Spleen (tissue), 11 donors: ENCODE results near the gene TRPC6. TPM values are rescaled to one million over a fixed set of nuclear protein-coding genes. Genes with fewer than 3 reads are reported as not detected.

ENCODE experiments used
- DNase-seq: peaks from one replicate; pipeline ENCODE4 v3.0.0-alpha.2; 2020
- H3K27ac ChIP-seq, 8 donors: fragments of 200-600 bp; sonication (generic) in 7 of 8; 1 replicate in 4 of 8; 2 replicates in 4 of 8; pipeline versions ENCODE4 v1.5.0 to v1.8.0; 2016 to 2021; ENCODE audit warnings: inconsistent platforms in 4 of 8, mild to moderate bottlenecking in 4 of 8, moderate library complexity in 1 of 8
- H3K27me3 ChIP-seq, 7 donors: fragments of 200-600 bp; sonication (generic) in 6 of 7; replicated peaks in 1 of 7; 1 replicate in 4 of 7; 2 replicates in 3 of 7; pipeline versions ENCODE4 v1.5.0 to v1.8.0; 2016 to 2021; ENCODE audit warnings: inconsistent platforms in 3 of 7, mild to moderate bottlenecking in 1 of 7
- H3K36me3 ChIP-seq, 6 donors: fragments of 200-600 bp; sonication (generic) in 5 of 6; 1 replicate in 4 of 6; 2 replicates in 2 of 6; pipeline versions ENCODE4 v1.5.0 to v1.8.0; 2016 to 2021; ENCODE audit warnings: inconsistent platforms in 2 of 6
- H3K4me1 ChIP-seq, 6 donors: fragments of 200-600 bp; sonication (generic) in 5 of 6; 1 replicate in 3 of 6; 2 replicates in 3 of 6; pipeline versions ENCODE4 v1.5.0 to v1.8.0; 2016 to 2021; ENCODE audit warnings: inconsistent platforms in 3 of 6
- H3K4me3 ChIP-seq, 8 donors: fragments of 200-600 bp; sonication (generic) in 7 of 8; 1 replicate in 4 of 8; 2 replicates in 4 of 8; pipeline versions ENCODE4 v1.5.0 to v1.8.0; 2016 to 2021; ENCODE audit warnings: inconsistent platforms in 4 of 8, mild to moderate bottlenecking in 4 of 8, moderate library complexity in 2 of 8
- H3K9me3 ChIP-seq, 8 donors: fragments of 200-600 bp; sonication (generic) in 7 of 8; 1 replicate in 4 of 8; 2 replicates in 4 of 8; pipeline versions ENCODE4 v1.5.0 to v1.8.0; 2016 to 2021; ENCODE audit warnings: inconsistent platforms in 4 of 8
- POLR2A ChIP-seq, 3 donors: fragments of 450-650 bp; IDR thresholded peaks; one replicate each; pipeline ENCODE4 v1.5.1; 2017; ENCODE audit warnings: antibody characterized with exemption in 3 of 3, mild to moderate bottlenecking in 1 of 3
- POLR2AphosphoS5 ChIP-seq, 3 donors: sonication (generic); formaldehyde crosslinking; IDR thresholded peaks; one replicate each; pipeline ENCODE4 v1.5.1; 2017; ENCODE audit warnings: antibody characterized with exemption in 3 of 3
- WGBS, 5 donors: extraction: QIAGEN DNeasy Blood & Tissue Kit in 3 of 5; methylation state at CpG; one replicate each; pipeline versions ENCODE4 v1.1.5 to v1.1.7; 2013 to 2018; 5-methylcytosine and 5-hydroxymethylcytosine counted together
- intact Hi-C: fragments of 100-400 bp; cut with DNase I; formaldehyde crosslinking; loops from one replicate; pipeline ENCODE4 v1.15.0; 2023; ENCODE audit warnings: low total_unique reads
- polyA plus RNA-seq, 3 donors: library from polyadenylated mRNA; stranded (reverse); fragments of 200-250 nt; gene quantifications; one replicate each; pipeline ENCODE4 v1.2.1, GENCODE V29; 2013
- total RNA-seq, 7 donors: library from RNA; depleted of rRNA in 3 of 7; stranded (reverse); fragments of >200 nt in 3 of 7; fragmentation: NEBNext Ultra II Directional in 4 of 7; extraction: Animal tissue kit (Norgen Biotek cat#: 25700) in 4 of 7; gene quantifications; one replicate each; pipeline versions ENCODE4 v1.1.0 to v1.2.1, GENCODE V29; 2016 to 2021
- TF ChIP-seq, protein P1 (sequence below), 11 experiments: fragments of 200-600 bp in 7 of 11; fragments of 450-650 bp in 4 of 11; sonication (generic) in 4 of 11; IDR thresholded peaks in 8 of 11; conservative IDR thresholded peaks in 3 of 11; 1 replicate in 7 of 11; 2 replicates in 4 of 11; pipeline versions ENCODE4 v1.4.0 to v1.8.0; 2016 to 2021; ENCODE audit warnings: antibody characterized with exemption in 11 of 11, inconsistent platforms in 4 of 11, mild to moderate bottlenecking in 1 of 11
- donor health status: healthy with polysubstance abuse.
- donor health status: DM: no; HTN: no; CAD: no; lungs with moderate emphysema.
- donor health status: DM: no; HTN: no; CAD: no.
- donor health status: Bipolar disorder and iron deficiency.
- donor health status: healthy.
- donor health status: DM: no; HTN: no; CAD: no.
- donor health status: DM: yes; HTN: yes; CAD: no.

TRPC6 gene
- total and polyA plus RNA-seq, 10 donors: 0.30 to 6.6 (median 2.3) TPM

DNA sequence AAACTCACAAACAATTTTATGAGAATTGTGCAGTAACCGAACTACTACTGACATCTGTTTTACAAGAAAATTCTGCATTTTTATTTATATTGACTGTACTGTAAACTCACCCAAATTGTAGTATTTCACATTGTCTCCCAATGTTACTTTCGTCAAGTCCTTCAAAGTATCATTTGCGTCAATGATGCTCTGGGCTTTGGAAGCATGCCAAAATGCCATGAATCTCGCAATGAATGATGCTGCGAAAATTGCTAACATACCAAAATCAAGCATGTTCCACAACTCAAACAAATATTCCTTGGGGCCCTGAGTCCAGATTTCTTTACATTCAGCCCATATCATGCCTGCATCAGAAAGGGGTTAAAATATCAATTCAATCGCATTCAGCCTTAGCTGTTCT lies 107.6 kb downstream of the TRPC6 start:
- Histone ChIP-seq H3K9me3 (no peaks in the 10 kb centered on the region), H3K36me3 (no peaks in the 10 kb centered on the region), H3K4me3 (no peak overlapping the region), H3K27me3 (no peaks in the 10 kb centered on the region), H3K4me1 (no peaks in the 10 kb centered on the region), H3K27ac (no peak overlapping the region)
- DNase-seq: no peak
- intact Hi-C loops: no loop called here
- 90 to 96% (median 93%) methylated on average over 6 of the region's 6 CpGs for WGBS, 5 donors
- no peak for TF ChIP-seq POLR2A (IDR thresholded peaks at IDR 0.05)
- TF ChIP-seq POLR2AphosphoS5 (IDR thresholded peaks at IDR 0.05): no peak
- TF ChIP-seq, protein P1, sequence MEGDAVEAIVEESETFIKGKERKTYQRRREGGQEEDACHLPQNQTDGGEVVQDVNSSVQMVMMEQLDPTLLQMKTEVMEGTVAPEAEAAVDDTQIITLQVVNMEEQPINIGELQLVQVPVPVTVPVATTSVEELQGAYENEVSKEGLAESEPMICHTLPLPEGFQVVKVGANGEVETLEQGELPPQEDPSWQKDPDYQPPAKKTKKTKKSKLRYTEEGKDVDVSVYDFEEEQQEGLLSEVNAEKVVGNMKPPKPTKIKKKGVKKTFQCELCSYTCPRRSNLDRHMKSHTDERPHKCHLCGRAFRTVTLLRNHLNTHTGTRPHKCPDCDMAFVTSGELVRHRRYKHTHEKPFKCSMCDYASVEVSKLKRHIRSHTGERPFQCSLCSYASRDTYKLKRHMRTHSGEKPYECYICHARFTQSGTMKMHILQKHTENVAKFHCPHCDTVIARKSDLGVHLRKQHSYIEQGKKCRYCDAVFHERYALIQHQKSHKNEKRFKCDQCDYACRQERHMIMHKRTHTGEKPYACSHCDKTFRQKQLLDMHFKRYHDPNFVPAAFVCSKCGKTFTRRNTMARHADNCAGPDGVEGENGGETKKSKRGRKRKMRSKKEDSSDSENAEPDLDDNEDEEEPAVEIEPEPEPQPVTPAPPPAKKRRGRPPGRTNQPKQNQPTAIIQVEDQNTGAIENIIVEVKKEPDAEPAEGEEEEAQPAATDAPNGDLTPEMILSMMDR (IDR thresholded peaks at IDR 0.05 in 8 of 11, conservative IDR thresholded peaks at IDR 0.05 in 3 of 11): no peak

DNA sequence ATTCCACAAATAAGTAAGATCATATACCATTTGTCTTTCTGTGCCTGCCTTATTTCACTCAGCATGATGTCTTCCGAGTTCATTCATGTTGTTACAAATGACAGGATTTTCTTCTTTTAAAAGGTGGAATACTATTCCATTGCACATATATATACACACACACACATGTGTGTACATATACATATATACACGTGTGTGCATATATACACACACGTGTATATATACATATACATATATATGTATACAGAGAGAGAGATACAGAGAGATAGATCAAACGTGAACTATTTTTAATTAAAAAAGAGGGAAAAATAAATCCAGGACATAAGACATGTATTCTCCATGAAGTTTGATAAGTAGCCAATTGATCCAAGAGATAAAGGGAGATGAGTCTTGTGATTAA lies 108.1 kb downstream of the TRPC6 start:
- no peak overlapping the region for H3K4me3 ChIP-seq
- WGBS, 5 donors: 83 to 89% (median 85%) methylated on average over 4 of the region's 4 CpGs
- no peaks in the 10 kb centered on the region for H3K9me3 ChIP-seq
- no peaks in the 10 kb centered on the region for H3K4me1 ChIP-seq
- intact Hi-C loops: no loop called here
- H3K27ac ChIP-seq: no peak overlapping the region
- DNase-seq: no peak
- TF ChIP-seq, protein P1 (IDR thresholded peaks at IDR 0.05 in 8 of 11, conservative IDR thresholded peaks at IDR 0.05 in 3 of 11): no peak
- no peak for TF ChIP-seq POLR2A (IDR thresholded peaks at IDR 0.05)
- no peak for TF ChIP-seq POLR2AphosphoS5 (IDR thresholded peaks at IDR 0.05)
- no peaks in the 10 kb centered on the region for H3K27me3 ChIP-seq
- H3K36me3 ChIP-seq: no peaks in the 10 kb centered on the region

DNA sequence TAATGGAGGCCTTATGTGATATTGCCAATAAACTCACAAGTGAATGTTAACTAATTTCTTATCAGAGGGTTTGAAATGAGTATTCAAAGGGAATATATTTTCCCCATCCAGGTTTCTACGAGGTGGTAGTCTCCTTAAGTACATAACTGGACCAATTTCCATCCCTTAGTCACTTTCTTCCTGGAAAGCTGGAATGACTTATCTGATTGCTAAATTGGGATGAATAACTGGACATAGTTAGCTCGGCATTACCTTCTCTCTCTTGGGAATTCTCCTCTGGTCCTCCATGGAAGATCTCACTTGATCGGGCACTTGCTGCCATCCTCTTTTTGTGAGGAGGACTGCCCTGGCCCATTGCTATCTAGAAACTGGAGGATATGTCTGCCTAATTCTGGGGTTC lies 109.1 kb downstream of the TRPC6 start:
- Histone ChIP-seq H3K27ac (no peak overlapping the region), H3K36me3 (no peaks in the 10 kb centered on the region), H3K4me1 (no peaks in the 10 kb centered on the region), H3K9me3 (no peaks in the 10 kb centered on the region), H3K4me3 (no peak overlapping the region), H3K27me3 (no peaks in the 10 kb centered on the region)
- no peak for DNase-seq
- TF ChIP-seq POLR2AphosphoS5 (IDR thresholded peaks at IDR 0.05) (no peak), POLR2A (IDR thresholded peaks at IDR 0.05) (no peak)
- TF ChIP-seq, protein P1 (IDR thresholded peaks at IDR 0.05 in 8 of 11, conservative IDR thresholded peaks at IDR 0.05 in 3 of 11): no peak
- intact Hi-C loops: no loop called here
- WGBS, 5 donors: 78 to 84% (median 81%) methylated on average over 3 of the region's 3 CpGs

DNA sequence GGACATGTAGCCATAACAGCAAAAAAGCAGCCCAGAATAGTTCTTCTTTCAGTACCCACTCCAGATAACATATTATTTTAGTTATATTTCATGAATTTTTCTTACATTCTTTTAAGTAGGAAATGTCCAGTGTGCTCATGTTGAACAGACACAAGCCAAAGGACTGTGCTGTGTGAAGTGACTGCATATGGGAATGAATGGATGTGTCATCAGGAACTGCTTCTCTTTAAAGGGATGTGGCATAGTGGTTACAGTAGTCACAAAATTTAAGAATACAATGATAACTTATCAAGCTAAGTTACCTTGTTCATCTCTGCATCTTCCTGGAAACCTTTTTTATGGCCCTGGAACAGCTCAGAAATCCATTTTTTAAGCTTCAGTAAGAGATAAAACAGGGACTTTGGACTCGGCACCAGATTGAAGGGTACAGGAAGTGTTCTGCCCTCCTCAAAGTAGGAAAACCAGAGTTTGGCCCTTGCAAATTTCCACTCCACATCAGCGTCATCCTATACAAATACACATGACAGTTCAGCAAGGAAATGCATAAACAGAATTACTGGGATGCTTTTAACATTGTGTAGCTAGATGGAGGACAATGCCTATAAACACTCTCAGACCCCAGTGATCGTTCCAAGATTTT lies 112.8 kb downstream of the TRPC6 start:
- 63 to 85% (median 72%) methylated on average over 3 of the region's 3 CpGs for WGBS, 5 donors
- DNase-seq: no peak
- no peak overlapping the region for H3K27ac ChIP-seq
- TF ChIP-seq POLR2A (IDR thresholded peaks at IDR 0.05) (no peak), POLR2AphosphoS5 (IDR thresholded peaks at IDR 0.05) (no peak)
- TF ChIP-seq, protein P1 (IDR thresholded peaks at IDR 0.05 in 8 of 11, conservative IDR thresholded peaks at IDR 0.05 in 3 of 11): no peak
- no peak overlapping the region for H3K4me3 ChIP-seq
- intact Hi-C loops: no loop called here
- H3K9me3 ChIP-seq: no peaks in the 10 kb centered on the region
- no peaks in the 10 kb centered on the region for H3K27me3 ChIP-seq
- H3K36me3 ChIP-seq: no peaks in the 10 kb centered on the region
- no peaks in the 10 kb centered on the region for H3K4me1 ChIP-seq
